NK-92 treated with Interleukin-12 subunit alpha and Interleukin-12 subunit beta, amount 100 ng/mL, for 24 hours (cell line): ENCODE measurements around the gene CCL20.
A peak's percentile ranks its signal among the peaks of the same experiment; 100 is the strongest.
"Not testable (repeated sequence)": the region's sequence is repeated elsewhere in the genome, so short reads cannot be mapped to it uniquely, and the experiment has no call there.

Experiments used
- DNase-seq: peaks from one replicate; lab custom pipeline; 2025; lab: John Stamatoyannopoulos, UW

The CCL20 gene

DNA sequence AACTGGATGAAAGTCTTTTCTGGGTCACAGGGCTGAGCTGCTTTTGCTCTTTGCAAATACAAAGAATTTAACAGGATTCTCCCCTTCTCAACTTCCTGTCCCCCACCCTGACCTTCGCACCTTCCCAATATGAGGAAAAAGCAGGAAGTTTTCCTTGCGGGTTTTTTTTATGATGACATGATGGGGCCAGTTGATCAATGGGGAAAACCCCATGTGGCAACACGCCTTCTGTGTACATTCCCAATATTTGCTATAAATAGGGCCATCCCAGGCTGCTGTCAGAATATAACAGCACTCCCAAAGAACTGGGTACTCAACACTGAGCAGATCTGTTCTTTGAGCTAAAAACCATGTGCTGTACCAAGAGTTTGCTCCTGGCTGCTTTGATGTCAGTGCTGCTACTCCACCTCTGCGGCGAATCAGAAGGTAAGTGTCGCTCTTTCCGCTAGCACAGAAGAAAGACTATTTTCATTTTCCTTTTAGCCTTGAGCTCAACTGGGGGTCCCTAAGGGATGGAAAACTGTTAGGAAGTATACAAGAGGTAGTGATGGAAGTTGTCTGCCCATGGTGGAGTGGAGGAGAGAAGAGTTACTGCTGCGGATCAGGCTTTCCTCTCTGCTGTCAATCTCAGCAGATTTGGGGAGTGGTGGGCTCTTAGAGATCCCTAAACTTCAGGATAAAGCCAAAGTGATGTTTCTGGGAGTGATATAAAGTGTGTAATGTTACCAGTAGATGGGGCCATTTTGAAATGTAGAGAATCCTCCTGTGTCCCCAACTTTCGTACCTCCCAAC, at the start of gene CCL20:
Gene CCL20 (plus strand): TSS at position 281 of the 792 bp plus-strand sequence. CDS start 70 bp downstream, at position 351.
- no peak for DNase-seq

DNA sequence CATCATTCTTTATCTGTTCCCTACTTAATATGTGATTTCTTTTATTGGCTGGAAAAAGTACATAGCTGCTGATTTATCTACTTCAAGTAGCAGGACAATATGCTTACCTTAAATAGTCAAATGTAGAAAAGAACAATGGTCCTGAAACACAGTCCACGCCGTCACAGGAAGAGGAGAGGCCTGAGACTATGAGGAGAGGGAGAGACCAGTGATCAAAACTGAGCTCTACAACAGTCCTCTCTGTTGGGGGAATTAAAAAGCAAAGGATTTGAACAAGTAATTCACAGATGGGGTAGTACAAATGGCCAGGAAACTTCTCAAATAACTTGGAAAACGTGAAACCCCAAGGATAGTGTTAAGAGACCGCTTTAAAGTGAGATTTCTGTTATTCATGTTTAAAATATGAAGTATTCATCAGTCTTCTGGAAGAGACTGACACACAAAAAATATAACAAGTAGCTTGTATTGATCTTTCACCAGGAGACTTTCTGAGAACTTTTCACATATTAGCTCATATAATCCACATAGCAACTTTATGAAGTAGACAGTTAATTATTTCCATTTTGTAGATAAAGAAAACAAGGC, 47.8 kb upstream of the CCL20 start:
- no peak for DNase-seq

DNA sequence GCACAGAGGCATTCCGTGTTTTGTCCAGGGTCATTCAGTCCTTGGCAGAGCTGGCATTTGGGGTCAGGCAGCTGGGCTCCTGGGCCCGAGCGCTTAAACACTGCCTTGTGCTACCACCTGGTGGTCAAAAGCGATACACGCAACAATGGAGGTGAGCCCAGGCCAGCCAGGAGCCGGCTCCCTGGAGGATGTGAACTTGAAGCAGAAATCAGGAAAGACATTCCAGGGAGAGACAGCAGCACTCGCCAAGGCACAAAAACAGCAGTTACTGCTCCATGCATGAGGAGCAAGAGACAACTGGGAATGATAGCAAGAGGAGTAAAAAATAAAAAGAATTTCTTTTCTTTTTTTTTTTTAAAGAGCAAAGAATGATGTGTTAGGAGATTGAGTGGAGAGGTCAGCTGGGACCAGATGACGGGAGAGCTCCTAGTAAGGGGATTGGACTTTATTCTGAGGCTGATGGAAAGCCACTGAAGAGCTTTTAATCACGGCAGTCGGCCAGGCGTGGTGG, 47.2 kb upstream of the CCL20 start:
- DNase-seq, result peak; percentile 35

- DNase-seq, result no peak
Measured at GRCh38 chr2:227767830-227768229, 45.8 kb upstream of the CCL20 start.

DNA sequence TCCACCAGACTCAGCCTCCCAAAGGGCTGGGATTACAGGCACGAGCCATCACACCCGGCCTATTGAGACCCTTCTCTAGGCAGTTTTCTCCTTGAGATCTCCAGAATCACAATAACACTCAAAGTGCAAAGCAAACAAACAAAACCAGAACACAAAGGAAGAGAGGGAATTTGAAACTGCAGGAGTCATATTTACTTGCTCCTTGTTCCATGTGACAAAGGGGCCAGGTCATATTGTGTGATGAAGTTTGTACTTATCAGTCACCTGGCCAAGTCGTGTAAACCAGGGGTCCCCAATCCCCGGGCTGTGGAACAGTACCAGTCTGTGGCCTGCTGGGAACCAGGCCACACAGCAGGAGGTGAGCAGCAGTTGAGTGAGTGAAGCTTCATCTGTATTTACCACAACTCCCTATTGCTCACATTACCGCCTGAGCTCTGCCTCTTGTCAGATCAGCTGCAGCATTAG, 41.4 kb upstream of the CCL20 start:
- DNase-seq, result no peak

- DNase-seq, result no peak
Measured at GRCh38 chr2:227772932-227773331, 40.7 kb upstream of the CCL20 start.

DNA sequence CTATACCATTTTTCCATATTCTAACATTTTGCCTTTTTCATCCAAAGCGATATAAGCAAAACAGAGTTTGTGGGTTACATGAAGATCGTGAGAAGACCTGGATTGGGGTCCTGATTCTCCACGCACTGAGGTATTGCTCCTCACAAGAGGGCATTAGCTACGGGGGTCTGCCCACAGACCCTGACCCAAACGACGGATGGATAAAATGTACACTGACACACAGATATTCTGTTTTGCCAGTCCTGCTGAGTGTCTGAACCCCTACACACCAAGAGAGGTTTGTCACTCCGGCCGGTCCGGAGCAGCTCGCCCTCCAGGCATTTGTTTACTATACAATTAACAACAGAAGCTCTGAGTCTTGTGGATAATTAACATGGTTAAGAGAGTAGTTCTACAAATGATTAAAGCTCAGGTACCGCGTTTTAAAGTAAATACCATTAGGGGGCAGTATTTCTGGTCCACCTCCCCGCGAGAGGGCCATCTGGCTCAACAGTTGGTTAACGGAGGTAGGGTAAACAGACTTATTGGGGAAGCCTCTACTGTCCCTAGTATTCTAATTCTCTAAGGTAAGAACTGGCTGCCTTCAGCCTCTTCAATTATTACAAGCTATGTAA, 39.5 kb upstream of the CCL20 start:
- DNase-seq, result no peak

GRCh38 chr2:227774895-227775842, 38.5 kb upstream of the CCL20 start:
- DNase-seq, result no peak

GRCh38 chr2:227780981-227781615, 32.5 kb upstream of the CCL20 start:
- no peak for DNase-seq

GRCh38 chr2:227781841-227782240, 31.8 kb upstream of the CCL20 start:
- no peak for DNase-seq

- DNase-seq, result no peak
Measured at GRCh38 chr2:227782804-227783203, 30.8 kb upstream of the CCL20 start.

GRCh38 chr2:227783404-227784138, 30.1 kb upstream of the CCL20 start:
- no peak for DNase-seq

- DNase-seq, result no peak
Measured at GRCh38 chr2:227785293-227785692, 28.3 kb upstream of the CCL20 start.

DNA sequence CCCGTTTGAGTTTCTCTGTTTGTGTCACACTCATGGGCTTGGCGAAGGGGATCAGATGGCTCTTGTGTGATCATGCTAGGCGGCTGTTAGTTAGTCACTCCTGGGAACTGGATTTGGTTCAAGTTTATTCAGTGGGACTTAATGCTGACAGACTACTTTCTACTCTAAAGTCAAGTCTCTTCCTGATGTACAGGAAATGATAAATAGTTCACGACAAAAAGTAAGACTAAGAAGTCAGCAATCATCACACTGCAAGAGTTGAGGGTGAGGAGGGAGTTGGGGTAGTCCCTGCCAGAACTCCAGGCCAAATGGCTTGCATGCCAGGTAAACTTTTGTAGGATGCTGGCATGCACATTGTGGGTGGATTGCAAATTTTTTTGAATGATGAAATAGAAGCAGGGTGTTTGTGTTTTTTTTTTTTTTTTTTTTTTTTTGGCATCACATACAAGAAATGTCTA, 25.1 kb upstream of the CCL20 start:
- DNase-seq, result no peak

GRCh38 chr2:227789803-227790202, 23.8 kb upstream of the CCL20 start:
- no peak for DNase-seq

DNA sequence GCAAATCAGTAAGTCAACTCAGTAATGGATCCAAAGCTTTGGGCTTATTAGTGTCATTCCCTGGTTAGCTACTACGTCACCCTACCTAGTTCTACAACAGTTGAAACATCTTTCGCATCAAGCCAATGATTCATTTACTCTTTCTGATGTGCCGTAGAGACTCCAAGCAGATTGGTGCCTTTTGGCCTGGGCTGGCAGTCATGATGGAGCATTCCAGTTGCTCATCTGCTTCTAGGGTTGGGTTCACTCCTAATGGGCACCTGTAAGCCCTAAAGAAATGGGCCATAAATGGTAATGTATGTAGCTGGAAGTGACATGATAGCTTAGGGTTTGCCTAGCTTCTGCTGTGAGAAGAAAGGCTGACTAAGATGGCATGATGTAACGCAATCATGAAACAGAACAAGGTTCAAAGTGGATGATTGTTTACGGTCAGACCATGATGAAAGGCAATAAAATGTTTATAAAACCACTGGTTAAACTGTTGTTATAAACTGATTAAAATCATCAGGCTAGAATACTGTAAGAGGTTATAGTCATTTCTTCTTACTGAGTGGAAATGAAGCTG, 20.4 kb upstream of the CCL20 start:
- no peak for DNase-seq

- DNase-seq, result no peak
Measured at GRCh38 chr2:227796045-227796711, 17.5 kb upstream of the CCL20 start.

DNA sequence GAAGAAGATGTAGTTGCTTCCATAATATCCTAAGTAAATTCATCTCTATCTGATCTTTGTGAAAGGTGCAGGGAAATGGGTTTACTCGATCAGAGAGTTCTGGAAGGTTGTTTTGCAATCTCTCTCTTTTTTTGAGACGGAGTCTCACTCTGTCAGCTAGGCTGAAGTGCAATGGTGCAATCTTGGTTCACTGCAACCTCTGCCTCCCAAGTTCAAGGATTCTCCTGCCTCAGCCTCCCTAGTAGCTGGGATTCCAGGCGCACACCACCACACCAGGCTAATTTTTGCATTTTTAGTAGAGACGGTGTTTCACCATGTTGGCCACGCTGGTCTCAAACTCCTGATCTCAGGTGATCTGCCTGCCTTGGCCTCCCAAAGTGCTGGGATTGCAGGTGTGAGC, 16.9 kb upstream of the CCL20 start:
- DNase-seq, result not testable (repeated sequence)

- no peak for DNase-seq
Measured at GRCh38 chr2:227799202-227799601, 14.4 kb upstream of the CCL20 start.

- no peak for DNase-seq
Measured at GRCh38 chr2:227802882-227803281, 10.8 kb upstream of the CCL20 start.
